EH (cell line): ENCODE data around the gene PEX12.
"Not testable (repeated sequence)": the region's sequence is repeated elsewhere in the genome, so short reads cannot be mapped to it uniquely, and the experiment has no call there.

ENCODE experiments used
- DNase-seq: peaks from one replicate; pipeline ENCODE4 v3.0.0-alpha.2; 2015; ENCODE audit warnings: low read depth

PEX12 gene

DNA sequence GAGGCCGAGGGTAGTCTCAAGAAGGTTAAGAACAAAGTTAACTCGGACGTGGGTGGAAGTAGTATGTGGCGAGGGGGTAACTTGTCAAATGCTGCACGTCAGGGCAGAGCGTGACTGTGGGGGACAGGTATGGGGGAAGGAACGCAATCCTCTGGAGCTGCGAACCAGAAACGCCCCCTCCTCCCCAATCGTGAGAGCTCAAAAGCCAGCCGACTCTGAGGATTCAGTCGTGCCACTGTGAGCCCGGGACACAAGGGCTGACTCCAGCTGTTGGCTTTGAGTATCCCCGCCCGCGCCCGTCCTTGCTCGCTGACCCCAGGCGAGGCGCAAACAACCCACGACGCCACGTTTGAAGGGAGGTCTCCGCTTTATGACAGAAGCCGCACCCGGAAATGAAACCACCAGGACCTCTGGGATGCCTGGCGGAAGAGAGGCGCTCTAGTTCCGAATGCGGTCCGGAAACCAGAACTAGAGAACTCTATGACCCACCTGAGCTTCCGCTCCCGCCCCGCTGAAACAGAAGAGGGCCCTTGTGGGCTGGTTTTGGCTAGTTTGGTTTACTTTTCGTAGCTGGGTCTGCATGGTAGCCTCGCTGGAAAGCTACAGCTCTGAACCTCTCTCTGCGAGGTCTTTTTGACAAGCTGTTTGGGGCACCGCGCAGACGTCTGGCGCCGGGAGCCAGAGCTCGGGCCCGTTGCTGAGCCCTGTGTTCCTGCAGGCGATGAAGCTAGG lies at the start of gene PEX12:
TSS of gene PEX12 (minus strand) at position 375 of the 732 bp plus-strand sequence. CDS start 550 bp downstream, outside the sequence.
- DNase-seq, result peak; percentile 92

DNA sequence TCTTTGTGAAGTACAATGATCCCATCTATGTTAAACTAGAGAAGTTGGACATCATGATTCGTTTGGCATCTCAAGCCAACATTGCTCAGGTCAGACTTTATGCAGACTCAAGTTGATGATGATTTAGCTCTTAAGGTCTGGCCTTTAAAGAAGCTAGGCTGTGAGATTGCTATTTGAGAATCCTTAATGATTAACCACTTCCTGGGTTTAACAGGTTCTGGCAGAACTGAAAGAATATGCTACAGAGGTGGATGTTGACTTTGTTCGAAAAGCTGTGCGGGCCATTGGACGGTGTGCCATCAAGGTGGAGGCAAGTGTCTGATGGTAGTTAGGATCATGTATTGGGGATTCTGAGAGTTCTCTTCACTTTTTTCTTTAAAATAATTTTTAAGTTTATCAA lies 49.0 kb upstream of the PEX12 start:
- no peak for DNase-seq

DNA sequence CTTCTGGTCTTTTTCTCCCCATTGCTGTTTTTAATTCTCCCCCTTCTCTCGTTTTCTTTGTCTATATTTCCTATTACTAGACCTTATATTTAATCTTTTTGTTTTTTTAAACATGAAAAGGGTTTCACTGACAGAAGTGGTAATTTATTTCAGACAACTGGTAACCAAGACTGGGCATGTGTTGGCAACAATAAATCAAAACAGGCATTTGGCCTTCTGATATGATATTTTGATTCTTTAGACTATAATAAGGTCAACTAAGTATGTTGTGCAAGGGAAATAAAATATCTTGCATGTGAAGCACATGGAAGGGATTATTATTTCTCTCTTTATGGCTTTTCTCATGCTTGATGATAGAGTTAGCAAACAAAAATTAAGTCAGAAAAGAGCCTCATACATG lies 43.4 kb upstream of the PEX12 start:
- DNase-seq, result no peak

DNA sequence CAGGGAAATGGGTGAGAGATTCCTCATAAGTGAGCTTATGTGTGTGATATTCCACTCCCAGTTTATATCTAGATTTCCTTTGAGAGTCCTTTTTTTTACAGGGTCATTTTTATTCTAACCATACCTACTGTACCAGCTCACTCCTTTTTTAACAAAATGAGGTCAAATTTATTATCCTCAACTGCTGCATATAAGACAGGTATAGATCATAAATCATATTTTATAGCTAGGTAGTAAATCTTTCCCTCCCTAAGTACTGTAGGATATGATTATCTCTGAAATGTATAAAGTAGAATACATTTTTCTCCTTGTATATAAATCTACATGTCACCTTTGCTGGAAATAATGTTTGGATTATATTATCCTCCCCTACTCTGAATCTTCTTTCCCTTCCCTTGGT lies 40.3 kb upstream of the PEX12 start:
- DNase-seq, result no peak

DNA sequence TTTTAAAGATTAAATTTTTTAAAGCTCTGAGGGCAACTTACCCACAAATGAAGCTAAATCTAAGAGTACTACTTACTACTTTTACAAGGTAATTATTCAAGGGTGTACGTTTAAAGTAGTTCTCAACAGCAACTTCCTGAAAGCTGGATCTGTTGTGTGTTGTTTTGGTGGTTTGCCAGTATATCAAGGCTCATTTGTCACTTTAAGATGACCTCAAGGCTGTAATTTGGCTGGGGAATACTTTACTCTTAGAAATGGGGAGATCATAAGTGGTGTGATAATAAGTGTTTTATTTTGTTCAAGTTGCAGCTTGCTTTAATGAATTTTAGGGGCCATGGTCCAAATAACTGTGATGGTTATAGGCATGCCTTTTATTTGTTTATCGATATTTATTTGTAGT lies 39.1 kb upstream of the PEX12 start:
- no peak for DNase-seq

DNA sequence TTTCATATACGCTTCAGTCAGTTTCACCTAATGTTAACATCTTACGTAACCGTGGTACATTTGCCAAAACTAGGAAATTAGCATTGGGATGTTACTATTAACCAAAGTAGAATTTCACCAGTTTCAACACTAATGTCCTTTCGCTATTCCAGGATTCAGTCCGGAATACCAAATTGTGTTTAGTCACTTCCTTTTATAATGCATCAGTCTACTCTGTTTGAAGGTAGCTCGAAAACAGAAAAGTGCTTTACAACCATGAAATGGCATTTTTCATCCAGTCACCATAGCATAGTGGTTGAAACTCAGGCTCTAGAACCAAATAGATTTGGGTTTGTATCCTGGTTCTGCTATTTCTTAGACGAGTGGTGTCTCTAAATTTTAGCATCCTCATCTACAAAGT lies 38.2 kb upstream of the PEX12 start:
- DNase-seq, result no peak

DNA sequence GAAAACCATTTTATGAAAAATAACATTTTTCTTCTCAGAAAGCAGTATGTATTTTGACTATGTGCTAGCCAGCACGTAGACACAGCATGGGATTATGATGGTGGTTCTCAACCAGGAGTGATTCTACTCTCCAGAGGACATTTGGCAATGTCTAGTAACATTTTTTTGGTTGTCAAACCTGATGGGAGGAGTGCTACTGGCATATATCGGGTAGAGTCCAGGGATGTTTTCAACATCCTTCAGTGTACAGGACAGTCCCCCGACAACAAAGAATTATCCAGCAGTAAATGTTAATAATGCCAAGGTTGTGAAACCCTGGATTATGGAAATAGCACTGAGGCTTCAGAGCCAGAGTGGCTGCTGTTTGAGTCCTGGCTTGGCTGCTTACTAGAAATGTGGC lies 36.4 kb upstream of the PEX12 start:
- DNase-seq, result no peak

DNA sequence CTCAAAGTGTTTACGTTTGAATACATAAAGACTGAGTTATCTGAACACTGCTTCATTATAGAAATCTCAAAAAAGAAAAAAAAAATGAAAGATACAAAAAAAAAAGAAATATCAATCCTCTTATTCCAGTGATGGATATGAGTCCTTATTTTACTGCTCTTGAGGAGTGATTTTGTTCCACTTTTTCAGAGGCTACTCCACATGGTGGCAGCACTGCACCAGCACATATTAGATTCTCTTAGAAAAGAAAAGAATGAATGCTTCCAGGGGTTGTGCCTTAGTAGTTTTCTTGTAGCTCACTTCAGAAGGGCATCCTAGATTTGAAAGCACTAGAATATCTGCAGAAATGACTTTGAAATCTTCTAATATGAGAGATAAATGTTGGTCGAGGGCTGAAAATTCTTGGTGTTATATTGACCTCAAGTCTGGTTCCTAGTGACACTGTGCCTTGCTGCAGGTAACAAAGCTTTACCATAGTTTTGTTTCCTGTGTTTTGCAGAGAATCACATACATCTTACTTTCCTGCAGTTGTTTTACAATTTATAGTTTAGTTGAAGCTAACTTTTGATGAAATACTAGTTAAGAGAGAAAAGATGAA lies 34.7 kb upstream of the PEX12 start:
- peak; percentile 63 for DNase-seq

DNA sequence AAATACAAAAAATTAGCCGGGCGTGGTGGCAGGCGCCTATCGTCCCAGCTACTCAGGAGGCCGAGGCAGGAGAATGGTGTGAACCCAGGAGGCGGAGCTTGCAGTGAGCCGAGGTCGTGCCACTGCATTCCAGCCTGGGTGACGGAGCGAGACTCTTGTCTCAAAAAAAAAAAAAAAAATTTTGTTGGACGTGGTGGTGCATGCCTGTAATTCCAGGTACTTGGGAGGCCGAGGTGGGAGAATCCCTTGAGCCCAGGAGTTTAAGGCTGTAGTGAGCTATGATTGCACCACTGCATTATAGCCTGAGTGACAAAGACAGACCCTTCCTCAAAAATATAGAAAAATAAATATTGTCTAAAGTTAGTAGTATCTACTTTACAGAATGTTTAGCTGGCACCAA lies 32.4 kb upstream of the PEX12 start:
- DNase-seq, result not testable (repeated sequence)

DNA sequence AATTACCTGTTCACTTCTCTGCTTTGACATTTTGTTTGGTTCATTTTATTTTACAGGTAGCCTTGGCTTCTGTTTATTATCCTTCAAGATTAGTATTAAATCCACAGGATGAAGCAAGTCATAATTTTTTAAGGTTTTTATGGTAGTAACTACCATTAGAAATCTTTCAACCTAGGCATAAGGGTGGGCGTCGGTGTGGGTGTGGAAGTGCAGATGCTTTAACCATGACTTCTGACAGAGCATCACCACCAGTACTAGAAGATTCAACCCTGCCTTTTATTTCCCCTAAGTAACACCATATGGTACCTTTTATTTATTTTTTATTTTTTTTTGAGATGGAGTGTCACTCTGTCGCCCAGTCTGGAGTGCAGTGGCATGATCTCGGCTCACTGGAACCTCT lies 31.5 kb upstream of the PEX12 start:
- DNase-seq, result no peak

DNA sequence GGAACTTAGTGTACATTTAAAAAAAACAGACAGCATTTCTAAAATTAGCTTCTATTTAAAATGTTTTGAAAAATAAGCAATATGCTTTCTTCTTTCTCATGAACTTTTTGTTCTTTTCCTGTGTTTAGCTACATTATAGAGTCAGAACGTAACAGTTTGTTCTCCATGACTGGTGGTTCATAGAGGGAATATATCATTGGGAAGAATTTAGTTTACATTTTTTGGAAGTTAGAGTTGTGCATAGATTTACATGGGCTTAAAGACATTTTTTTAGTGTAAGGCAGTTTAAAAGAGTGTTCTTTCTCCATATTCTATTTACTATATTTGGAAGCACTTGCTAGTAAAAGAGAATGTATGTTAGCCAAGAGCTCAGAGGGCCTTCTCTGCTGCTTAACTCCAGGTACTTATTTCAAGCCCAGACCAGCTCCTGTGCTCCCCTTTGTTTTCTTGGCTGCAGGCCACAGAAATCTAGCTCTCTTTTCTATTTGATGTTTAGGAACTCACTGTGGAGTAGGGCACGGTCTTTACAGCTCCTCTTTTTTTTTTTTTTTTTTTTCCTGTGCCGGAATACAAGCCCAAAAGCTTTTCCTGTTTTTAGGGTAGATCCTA lies 29.0 kb upstream of the PEX12 start:
- DNase-seq, result no peak

DNA sequence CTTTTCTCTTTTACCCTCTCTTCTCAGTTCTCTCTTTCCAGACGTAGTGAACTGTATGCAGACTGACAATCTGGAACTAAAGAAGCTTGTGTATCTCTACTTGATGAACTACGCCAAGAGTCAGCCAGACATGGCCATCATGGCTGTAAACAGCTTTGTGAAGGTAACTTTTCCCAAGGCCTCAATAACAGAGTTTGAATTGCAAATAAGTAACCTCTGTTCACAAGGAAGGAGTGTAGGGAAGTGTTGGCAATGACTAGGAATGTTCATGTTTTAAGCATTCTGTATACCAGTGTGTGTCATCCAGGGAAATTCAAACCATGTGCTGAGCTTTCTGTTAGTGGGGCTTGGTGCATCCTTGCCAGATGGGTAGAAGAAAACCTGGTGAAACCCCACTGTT lies 27.3 kb upstream of the PEX12 start:
- DNase-seq, result peak; percentile 49

DNA sequence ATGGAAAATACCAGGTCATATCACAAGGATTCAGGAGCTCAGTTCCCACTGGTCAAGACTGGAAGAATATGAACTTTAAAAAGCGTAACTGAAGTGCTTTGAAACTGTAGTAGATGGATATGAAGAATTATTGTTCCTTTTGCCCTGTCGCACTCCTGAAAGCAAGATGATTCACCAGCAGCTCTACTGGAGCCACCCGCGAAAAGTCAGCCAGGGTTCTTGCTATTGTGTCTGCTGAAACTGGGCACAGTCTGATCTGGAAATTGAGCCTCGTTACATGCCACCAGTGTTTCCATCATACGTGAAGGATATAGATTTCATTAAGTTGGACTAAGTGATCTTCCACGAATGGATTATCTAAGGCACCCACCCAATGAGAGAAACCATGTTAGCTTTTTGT lies 25.3 kb upstream of the PEX12 start:
- no peak for DNase-seq

DNA sequence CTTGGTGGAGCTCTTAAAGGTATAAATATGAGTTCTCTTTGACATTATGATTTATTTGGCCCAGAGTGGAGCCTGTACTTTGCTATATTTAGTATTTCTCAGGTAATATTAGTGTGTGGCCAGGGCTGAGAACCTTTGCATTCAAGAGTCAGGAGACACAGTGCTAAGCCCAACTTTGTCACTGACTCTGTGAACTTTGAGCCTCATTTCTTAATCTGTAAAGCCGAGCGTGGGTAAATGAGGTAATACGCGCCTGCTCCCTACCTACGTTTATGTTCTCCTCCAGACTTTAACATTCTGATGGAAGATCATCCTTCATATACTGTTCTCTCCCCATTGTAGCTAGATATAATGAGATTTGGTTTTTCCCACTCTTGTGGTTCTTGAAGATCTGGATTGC lies 19.2 kb upstream of the PEX12 start:
- DNase-seq, result no peak

DNA sequence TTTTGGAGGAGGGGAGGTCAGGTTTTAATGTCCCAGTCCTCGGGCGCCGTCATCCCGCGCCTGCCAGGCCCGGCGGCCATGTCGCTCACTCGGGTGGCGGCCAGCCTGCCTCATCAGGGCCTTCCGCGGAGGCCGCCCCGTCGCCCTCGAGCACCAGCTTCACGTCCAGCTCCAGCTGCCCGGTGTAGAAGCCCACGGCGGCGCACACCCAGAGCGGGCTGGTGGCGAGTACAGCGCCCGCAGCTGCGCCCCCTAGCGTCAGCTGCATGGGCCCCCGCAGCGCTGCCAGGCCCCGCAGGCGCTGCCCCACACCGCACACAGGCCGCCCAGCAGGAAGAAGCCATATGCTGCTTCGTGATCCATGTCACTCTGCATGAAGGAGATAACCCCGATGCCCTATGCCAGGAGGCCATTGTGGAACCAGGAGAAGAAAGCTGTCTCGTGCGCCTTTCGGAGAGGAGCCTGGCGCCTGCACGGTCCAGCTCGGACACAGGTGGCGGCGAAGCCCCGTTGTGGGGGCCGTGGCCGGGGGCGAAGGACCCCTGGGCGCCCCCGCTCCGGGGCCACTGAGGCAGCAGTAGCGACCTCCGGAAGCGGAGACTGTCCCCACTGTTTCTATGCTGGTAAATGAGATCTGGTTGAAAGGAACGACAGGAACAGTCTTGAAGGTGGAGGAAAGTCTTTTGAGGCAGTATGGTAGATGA lies 18.3 kb upstream of the PEX12 start:
- no peak for DNase-seq

DNA sequence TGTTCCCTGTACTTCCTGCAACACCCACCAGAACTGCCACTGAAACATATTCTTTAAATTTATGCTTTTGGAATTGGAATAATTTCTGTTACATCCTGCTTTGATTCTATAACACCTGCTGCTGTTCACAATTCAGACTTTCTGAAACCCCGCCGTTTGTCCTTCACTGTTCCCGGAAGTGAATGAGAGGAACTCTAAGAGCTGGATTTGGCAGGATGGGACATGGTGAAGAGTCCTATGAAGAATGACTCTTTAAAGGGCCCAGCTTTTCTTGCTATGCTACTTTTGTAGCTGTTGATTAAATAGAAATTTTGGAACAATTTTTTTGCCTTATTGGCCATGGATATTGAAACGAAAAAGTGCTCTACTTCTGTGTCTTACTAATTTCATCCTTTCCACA lies 17.7 kb upstream of the PEX12 start:
- DNase-seq, result no peak

DNA sequence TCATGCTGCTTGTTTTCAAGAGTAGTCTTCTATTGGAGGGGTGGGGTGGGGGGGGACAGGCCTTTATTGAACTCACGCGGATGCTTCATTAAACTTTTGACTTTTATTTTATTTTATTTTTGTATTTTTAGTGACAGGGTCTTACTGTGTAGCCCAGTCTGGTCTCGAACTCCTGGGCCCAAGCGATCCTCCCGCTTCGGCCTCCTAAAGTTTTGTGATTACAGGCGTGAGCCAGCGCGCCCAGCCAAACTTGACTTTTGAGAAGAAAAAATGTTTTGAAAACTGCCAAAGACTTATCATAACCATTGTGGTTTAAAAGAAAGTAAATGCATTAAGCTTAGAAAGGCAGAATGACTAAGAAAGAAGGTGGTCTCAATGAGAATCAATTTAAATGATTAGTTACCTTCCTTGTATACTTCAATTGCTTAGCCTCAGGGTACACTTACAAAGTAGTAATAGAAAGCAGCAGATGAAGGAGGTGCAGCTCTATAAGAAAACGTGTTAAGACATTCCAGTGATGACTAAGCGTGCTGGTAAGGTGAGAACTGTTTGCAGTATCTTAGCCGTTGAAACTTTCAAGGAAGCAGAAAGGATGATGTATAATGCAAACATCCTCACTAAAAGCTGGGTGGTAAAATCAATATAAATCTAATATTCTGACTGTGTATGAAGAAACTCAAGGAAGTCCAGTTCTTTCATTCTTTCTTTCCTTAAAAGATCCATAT lies 10.0 kb upstream of the PEX12 start:
- peak; percentile 70 for DNase-seq

DNA sequence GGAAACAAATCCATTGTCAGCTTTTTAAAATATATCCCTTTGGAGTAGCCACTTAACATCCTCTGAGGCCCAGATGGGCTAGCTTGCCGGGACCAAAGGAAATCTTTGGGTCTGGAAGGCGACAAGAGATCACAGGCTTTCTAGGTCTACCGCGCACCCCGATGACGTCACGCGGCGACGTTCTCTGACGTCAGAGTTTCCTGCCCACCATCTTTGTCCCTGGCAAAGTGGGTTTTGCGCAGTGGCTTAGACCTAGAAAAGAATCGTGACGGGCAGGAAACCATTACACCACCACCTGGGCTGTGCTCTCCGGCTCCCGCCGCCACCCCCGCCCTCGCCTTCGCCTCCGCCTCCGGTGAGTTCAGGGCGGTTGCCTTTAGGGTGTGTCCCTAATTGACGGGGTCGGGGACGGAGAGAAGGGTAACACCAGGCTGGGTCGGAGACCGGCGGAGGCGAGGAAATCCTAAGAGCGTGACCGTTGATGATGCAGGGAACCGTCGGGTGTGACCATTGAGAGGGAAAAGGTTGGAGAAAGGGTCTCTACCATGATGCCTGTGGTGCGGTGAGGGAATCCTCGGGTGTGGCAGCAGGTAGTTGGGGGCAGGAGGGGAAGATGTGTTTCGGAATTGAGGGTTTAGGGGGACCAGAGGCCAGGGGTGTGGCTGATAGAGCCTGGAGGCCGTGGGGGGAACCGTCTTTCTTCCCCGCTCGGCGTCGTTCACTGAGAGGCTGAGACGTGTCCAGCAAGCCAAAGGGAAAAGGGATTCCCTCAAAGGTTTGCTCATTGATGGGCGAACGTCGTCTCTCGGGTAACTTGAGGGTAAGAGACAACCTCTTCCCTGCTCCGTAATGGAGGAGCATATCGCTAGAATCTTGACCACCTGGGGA lies 8.9 kb upstream of the PEX12 start, which contains the start of gene AP2B1:
TSS of gene AP2B1 (plus strand) at position 249 of the 888 bp plus-strand sequence. CDS start 6,709 bp downstream, outside the sequence.
- peak; percentile 92 for DNase-seq

DNA sequence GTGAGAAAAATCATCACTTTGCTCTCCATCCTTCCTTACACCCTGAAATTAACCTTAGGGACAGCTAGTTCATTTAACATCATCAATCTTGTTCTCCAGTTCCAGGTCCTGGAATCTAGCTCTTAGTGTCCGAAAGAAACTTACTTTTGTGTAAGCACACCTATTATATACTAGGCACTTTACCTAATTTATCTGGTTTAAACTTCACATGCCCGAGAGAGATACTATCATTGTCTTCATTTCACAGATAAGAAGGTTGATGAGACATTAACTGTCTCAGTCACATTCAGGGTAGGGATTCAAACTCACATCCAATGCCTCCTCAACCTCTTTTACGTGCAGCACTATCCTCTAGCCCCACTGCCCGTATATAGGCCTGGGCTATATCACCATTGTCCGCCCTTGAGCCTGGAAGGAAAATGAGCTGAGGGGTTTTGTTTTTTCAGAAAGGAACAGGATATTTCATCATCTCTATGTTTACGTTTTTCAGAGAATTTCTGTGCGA lies 8.2 kb upstream of the PEX12 start:
- no peak for DNase-seq

DNA sequence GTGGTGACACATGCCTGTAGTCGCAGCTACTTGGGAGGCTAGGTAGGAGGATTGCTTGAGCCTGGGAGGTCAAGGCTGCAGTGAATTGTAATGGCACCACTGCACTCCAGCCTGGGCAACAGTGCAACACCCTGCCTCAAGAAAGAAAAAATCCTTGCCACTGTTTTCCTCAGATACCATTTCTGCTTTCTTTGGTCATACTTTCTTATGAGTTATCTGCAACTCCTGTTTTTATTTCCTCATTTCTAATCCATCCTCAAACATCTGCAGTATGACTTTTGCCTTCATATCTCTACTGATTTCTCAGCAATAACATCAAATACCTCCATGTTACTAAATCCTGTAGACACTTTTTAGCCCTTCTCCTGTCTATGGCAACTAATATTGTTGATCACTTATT lies 5.7 kb upstream of the PEX12 start:
- no peak for DNase-seq

DNA sequence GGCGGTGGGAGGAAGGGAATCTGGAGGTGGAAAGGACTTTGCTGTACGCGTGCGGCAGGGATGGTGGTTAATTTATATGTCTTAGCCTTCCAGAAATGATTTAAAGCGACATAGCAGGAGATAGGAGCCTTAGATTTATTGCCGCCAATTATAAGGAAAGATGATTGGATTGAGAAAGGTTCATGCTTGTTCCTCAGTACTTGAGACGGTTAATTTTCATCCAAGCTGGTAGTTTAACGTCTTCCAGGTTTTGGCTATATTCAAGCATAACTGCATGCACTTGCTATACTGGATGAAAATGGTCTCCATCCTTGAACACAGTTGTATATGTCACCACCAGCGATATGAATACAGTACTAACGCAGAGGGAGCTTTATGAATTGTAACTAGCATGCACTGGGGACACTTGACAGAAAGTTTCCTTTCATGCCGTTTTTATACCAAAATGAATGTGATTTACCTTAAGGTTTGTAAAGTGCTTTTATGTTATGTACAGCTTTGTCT lies 610 bp upstream of the PEX12 start:
- no peak for DNase-seq
